Uterus (tissue), 4 donors: ENCODE measurements around the gene USP40. TPM values are rescaled to one million over a fixed set of nuclear protein-coding genes. Genes with fewer than 3 reads are reported as not detected.
A peak's percentile ranks its signal among the peaks of the same experiment; 100 is the strongest.

Experiments
- DNase-seq, 2 donors: peaks; one replicate each; pipeline ENCODE4 v3.0.0-alpha.2; 2019 to 2020
- H3K27ac ChIP-seq, 2 donors: fragments of 200-600 bp; sonication (generic); 1 replicate in 1 of 2; 2 replicates in 1 of 2; pipeline ENCODE4 v1.5.1; 2016 to 2018
- H3K27me3 ChIP-seq, 2 donors: fragments of 200-600 bp; sonication (generic); one replicate each; pipeline ENCODE4 v1.5.1; 2018 to 2019; ENCODE audit warnings: control low read depth in 1 of 2
- H3K36me3 ChIP-seq, 2 donors: fragments of 200-600 bp; sonication (generic); one replicate each; pipeline ENCODE4 v1.5.1; 2019; ENCODE audit warnings: control low read depth in 1 of 2
- H3K4me1 ChIP-seq, 2 donors: fragments of 200-600 bp; sonication (generic); one replicate each; pipeline ENCODE4 v1.5.1; 2018 to 2019; ENCODE audit warnings: control low read depth in 1 of 2
- H3K4me3 ChIP-seq, 2 donors: fragments of 200-600 bp; sonication (generic); 1 replicate in 1 of 2; 2 replicates in 1 of 2; pipeline ENCODE4 v1.5.1; 2018 to 2019; ENCODE audit warnings: mild to moderate bottlenecking in 1 of 2
- H3K9me3 ChIP-seq, 2 donors: fragments of 200-600 bp; sonication (generic); one replicate each; pipeline ENCODE4 v1.5.1; 2019; ENCODE audit warnings: control low read depth in 1 of 2
- POLR2A ChIP-seq, 2 donors: fragments of 450-650 bp; IDR thresholded peaks; one replicate each; pipeline ENCODE4 v1.6.1; 2016; ENCODE audit warnings: antibody characterized with exemption in 2 of 2, mild to moderate bottlenecking in 1 of 2, moderate library complexity in 1 of 2
- intact Hi-C: fragments of 100-400 bp; cut with DNase I; formaldehyde crosslinking; loops from one replicate; pipeline ENCODE4 v1.15.1; 2023; ENCODE audit warnings: low total_unique reads
- total RNA-seq, 4 donors: library from RNA; depleted of rRNA in 3 of 4; stranded (reverse); fragments of >200 nt in 3 of 4; gene quantifications; one replicate each; pipeline versions ENCODE4 v1.1.0 to v1.2.4, GENCODE V29; 2014 to 2023
- TF ChIP-seq, protein P1 (sequence below), 4 experiments: fragments of 200-600 bp in 2 of 4; fragments of 450-650 bp in 2 of 4; sonication (generic) in 2 of 4; IDR thresholded peaks; one replicate each; pipeline ENCODE4 v1.5.1; 2016 to 2019; ENCODE audit warnings: antibody characterized with exemption in 4 of 4, mild to moderate bottlenecking in 2 of 4, moderate library complexity in 1 of 4
- donor health status: DM: yes; HTN: yes; CAD: no.

Gene USP40
- total RNA-seq, 4 donors from 2014 or later: 14.7 to 60.2 (median 49.5) TPM

DNA sequence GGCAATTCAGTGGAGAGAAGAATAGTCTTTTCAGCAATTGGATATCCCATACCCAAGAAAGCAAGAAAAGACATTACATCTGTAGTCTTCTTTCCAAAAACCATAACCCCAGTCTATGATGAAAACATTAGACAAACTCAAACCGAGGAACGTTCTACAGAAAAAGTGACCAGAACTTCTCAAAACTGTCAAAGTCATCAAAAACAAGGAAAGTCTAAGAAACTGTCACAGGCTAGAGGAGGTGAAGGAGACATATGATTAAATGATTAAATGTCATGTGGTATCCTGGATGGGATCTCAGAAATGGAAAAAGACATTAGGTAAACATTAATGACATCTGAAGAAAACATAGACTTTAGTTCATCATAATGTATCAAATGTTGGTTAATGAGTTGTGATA, 4.9 kb upstream of the USP40 start:
- no peak overlapping the region for H3K27ac ChIP-seq
- no peaks in the 10 kb centered on the region for H3K4me1 ChIP-seq
- H3K27me3 ChIP-seq: no peaks in the 10 kb centered on the region
- no peaks in the 10 kb centered on the region for H3K9me3 ChIP-seq
- no peak for TF ChIP-seq POLR2A (IDR thresholded peaks at IDR 0.05)
- TF ChIP-seq, protein P1, sequence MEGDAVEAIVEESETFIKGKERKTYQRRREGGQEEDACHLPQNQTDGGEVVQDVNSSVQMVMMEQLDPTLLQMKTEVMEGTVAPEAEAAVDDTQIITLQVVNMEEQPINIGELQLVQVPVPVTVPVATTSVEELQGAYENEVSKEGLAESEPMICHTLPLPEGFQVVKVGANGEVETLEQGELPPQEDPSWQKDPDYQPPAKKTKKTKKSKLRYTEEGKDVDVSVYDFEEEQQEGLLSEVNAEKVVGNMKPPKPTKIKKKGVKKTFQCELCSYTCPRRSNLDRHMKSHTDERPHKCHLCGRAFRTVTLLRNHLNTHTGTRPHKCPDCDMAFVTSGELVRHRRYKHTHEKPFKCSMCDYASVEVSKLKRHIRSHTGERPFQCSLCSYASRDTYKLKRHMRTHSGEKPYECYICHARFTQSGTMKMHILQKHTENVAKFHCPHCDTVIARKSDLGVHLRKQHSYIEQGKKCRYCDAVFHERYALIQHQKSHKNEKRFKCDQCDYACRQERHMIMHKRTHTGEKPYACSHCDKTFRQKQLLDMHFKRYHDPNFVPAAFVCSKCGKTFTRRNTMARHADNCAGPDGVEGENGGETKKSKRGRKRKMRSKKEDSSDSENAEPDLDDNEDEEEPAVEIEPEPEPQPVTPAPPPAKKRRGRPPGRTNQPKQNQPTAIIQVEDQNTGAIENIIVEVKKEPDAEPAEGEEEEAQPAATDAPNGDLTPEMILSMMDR (IDR thresholded peaks at IDR 0.05): no peak
- DNase-seq: no peak
- no peaks in the 10 kb centered on the region for H3K36me3 ChIP-seq
- intact Hi-C loops: no loop called here
- no peak overlapping the region for H3K4me3 ChIP-seq

DNA sequence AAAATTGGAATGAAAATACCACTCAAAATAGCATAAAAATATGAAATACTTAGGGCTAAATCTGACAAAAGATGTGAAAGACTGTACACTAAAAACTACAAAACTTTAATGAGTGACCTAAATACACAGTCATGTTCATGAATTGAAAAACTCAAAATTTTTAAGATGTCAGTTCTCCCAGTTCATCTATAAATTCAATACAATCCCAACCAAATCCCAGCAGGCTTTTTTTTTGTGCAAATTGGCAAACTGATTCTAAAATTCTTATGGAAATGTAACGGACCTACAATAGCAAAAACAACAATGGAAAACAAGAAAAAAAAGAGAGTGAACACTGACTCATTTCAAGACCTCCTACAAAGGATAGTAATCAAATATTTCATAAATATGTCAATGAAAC, 4.4 kb upstream of the USP40 start:
- H3K27me3 ChIP-seq: no peaks in the 10 kb centered on the region
- DNase-seq: no peak
- no peaks in the 10 kb centered on the region for H3K36me3 ChIP-seq
- no peak overlapping the region for H3K27ac ChIP-seq
- H3K9me3 ChIP-seq: no peaks in the 10 kb centered on the region
- TF ChIP-seq POLR2A (IDR thresholded peaks at IDR 0.05): no peak
- no peak overlapping the region for H3K4me3 ChIP-seq
- H3K4me1 ChIP-seq: no peaks in the 10 kb centered on the region
- intact Hi-C loops: no loop called here

DNA sequence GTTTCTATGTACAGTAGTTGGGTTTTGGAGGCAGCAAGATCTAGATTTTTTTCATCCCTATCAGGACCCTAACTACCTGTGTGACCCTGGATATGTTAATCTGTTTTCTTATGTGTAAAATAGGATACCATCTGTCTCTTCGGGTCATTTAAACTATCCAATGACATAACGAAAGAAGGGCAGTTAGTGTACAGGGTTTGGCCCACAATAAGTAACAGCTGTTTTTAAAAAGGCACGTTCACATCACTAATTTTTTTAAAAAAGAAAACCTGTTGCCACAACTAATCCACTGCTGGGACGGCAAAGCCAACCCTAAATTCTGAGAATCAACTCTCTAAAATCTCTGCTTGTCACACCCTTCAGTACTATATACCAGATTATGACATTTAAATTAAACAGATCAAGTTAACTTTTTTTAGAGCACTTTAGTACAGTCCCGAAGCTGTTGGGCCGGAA, 869 bp downstream of the USP40 start:
- Histone ChIP-seq H3K27me3 (no peaks in the 10 kb centered on the region), H3K4me1 (no peaks in the 10 kb centered on the region), H3K36me3 (no peaks in the 10 kb centered on the region), H3K9me3 (no peaks in the 10 kb centered on the region), H3K4me3 (peak overlapping the region; percentile 85 to 94), H3K27ac (peak overlapping the region; percentile 91)
- TF ChIP-seq POLR2A (IDR thresholded peaks at IDR 0.05): no peak
- TF ChIP-seq, protein P1 (IDR thresholded peaks at IDR 0.05): no peak
- no peak for DNase-seq
- intact Hi-C loops: no loop called here

DNA sequence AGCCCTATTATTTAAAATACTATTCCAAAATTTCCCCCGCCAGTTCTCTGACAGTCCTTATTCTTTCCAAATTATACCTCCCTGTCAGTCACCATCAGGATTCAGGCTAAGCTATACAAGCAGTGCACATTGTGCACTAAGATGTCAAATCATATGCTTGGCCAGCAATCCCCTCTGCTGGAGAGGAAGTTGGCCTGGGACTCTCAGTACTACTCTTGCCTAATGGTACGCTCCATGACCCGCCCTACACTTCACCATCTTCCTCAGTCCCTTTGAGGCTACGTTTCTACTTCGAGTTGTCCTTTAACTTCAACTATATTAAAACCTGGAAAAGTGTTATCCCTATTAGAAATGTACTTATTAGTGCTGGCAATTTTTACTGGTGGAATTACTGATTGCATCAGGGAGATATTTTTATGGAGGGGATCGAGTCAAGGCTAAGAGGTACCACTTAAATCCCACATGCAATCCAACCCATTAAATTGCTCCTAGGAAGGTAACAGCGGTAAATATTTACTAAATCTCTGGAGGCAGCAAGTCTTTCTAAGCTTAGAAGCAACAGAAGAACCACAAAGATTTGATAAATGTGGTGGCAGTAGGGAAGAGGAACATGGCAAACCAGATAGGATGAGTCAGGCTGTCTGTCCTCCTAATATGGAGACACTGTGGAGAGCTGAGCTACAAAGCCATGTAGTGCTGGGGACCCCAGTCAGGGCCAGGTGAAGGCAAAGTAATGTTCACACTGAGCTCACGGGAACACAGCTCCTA, 2.7 kb downstream of the USP40 start:
- no peak for DNase-seq
- intact Hi-C loops: no loop called here
- no peaks in the 10 kb centered on the region for H3K27me3 ChIP-seq
- no peaks in the 10 kb centered on the region for H3K36me3 ChIP-seq
- H3K27ac ChIP-seq: no peak overlapping the region
- H3K4me1 ChIP-seq: no peaks in the 10 kb centered on the region
- TF ChIP-seq POLR2A (IDR thresholded peaks at IDR 0.05): no peak
- TF ChIP-seq, protein P1 (IDR thresholded peaks at IDR 0.05): no peak
- H3K4me3 ChIP-seq: no peak overlapping the region
- no peaks in the 10 kb centered on the region for H3K9me3 ChIP-seq

DNA sequence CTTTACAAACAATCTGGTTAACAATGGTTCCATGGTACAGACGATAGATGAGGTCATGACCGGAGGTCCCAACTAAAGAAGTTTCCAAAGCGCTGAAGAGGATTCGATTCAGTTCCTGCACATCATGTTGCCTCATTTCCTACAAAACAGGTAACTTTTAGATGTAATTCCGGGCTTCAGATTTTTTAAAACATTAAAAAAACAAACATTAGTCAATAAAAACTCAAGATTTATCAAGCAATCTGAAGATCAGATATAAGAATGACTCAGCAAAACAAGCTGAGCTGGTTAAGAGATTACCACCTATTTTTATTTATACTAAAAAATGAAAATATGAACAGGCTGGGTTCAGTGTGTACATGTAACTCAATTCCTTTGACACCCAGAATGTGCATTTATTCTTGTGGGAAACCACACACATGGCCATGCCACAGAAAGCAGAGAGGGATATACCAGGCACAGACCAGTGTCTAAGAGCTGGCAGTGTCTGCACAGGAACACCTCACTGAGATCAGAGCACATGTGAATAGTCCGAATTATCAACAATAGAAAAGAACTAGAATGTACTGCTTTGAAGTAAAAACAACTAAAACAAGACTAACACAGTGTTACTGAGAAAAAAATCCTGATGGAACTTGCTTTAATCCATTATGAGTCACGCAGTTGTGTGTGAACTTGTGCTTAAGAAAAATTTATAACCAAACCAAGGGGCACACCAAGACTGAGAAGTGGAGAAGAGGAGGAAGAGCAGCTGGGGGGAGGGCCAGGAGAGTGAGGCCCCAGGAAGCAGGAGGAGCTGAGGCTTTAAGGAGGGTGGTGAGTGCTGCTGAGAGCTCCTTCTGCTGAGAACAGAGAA, 9.5 kb downstream of the USP40 start:
- Histone ChIP-seq H3K27ac (no peak overlapping the region), H3K36me3 (no peaks in the 10 kb centered on the region), H3K4me3 (no peak overlapping the region)

More for the DNA sequence above, 9.5 kb downstream of the USP40 start:
- DNase-seq: no peak
- TF ChIP-seq, protein P1 (IDR thresholded peaks at IDR 0.05): no peak
- TF ChIP-seq POLR2A (IDR thresholded peaks at IDR 0.05): no peak
- no peaks in the 10 kb centered on the region for H3K27me3 ChIP-seq
- H3K9me3 ChIP-seq: no peaks in the 10 kb centered on the region
- no peaks in the 10 kb centered on the region for H3K4me1 ChIP-seq
- intact Hi-C loops: no loop called here
